Ramos (cell line): ENCODE results near the gene STBD1.
"Not testable (repeated sequence)": the region's sequence is repeated elsewhere in the genome, so short reads cannot be mapped to it uniquely, and the experiment has no call there.

ENCODE experiments used
- in situ Hi-C: fragments of 300-500 bp; cut with MboI; formaldehyde crosslinking; loops from one replicate; pipeline ENCODE4 v1.14.3; 2022; ENCODE audit warnings: low sequenced_read_pairs; ENCODE audit not compliant: unreplicated experiment

STBD1 gene

DNA sequence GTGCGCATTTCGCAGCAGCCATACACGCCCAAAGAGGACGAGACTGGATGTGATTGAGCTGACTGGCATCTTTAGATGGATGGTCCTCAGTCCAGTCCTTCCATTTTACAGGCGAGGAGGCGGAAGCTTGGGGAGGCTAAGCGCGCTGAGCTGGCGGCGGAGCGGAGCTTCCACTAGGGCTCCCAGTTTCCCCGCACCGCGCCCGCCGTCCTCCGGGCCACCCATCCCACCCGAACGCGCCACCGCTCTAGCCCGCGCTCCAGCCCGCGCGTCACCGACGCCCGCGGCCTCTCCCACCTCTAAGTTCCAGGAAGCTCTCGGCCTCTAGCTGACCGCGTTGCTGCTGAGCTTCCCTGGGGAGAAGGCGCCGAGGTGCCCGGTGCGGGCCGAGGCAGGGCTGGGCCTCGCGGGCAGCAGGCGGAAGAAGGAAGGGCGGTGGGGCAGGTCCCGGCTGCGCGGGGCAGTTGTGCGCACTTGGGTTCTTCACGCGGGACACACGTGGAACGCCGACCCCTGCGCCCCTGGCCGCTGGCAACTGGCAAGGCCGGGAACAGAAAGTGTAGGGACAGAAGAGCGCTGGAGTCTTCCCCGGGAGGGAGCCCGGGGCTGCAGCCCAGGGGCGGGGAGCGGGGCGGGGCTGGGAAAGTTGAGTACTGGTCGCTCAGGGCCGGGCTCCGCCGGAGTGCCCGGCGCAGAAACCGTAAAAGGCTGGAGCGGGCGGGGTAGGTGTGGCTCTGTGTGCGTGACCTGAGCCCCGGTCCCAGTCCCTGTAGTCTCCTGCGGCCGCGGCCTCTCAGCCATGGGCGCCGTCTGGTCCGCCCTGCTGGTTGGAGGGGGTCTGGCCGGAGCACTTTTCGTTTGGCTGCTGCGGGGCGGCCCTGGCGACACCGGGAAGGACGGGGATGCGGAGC, at the start of gene STBD1:
Gene STBD1 (plus strand): TSS at position 763 of the 911 bp plus-strand sequence. CDS start 37 bp downstream, at position 800.
- in situ Hi-C loops, result no loop called here

DNA sequence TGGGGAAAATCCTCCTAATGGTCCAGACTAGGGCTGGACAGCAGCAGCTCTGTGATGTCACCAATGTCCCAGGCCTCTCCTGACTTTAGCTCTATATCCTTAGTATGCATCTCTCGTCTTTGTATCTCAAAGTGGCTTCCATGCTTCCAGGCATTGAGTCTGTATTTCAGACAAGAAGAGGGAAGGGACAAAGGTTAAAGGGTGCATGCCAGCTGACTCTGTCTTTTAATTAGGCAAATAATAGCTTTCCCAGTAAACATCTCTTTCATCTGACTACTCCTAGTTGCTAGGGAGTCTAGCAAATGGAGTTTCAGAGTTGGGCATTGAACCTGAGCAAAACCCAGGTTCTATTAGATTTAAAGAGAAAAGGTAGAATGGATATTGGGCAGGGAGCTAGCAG, 49.6 kb upstream of the STBD1 start:
- in situ Hi-C loops, result no loop called here

DNA sequence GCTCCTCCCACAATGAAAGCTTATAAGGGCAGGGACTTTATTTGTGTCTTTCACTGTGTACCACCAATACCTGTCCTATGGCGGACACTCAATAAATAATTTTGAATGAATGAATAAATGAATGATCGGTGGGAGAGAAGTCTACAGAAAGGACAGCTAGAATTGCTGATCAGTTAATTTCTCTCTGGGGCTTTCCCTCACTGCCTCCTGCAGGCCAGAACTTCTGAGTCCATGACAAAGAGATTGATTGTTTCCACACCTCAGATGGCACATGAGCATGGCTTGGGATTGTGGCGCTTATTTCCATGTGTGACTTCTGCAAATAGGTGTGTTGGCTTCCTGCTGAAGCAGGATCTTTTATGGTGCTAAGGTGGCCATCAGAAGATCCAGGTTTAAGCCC, 48.7 kb upstream of the STBD1 start:
- in situ Hi-C loops, result no loop called here

DNA sequence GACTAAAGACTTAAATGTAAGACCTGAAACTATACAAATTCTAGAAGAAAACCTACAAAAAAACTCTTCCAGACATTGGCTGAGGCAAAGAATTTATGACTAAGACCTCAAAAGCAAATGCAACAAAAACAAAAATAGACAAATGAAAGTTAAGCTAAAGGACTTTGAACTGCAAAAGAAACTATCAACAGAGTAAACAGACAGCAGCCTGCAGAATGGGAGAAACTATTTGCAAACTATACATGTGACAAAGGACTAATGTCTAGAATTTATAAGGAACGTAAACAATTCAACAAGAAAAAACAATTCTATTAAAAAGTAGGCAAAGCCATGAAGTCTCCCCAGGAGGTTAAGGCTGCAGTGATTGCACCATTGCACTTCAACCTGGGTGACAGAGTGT, 46.0 kb upstream of the STBD1 start:
- in situ Hi-C loops, result no loop called here

DNA sequence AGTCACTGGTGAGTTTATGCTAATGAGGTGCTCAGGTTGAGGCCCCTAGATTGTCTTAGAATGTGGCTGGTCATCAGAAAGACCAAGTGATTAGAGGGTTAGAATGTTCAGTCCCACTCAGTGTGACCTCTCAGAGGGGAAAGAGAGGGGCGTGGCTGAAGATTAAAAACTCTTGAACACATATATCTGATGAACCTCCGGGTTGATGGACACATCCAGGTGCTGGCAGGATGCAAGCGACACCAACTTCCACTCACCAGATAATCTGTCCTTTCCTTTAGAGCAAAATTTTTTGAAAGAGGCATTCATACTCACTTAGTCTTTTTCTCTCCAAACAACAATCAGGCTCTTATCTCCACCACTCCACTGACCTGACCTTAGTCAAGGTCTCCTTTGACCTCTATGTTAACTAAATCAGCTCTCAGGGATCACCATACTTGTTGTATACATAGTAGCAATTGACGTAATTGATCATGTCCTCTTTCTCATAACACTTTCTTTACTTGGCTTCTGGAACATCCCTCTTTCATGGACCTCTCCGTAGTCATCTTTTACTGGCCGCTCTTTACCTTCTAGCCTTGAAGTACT, 40.8 kb upstream of the STBD1 start:
- in situ Hi-C loops, result no loop called here

DNA sequence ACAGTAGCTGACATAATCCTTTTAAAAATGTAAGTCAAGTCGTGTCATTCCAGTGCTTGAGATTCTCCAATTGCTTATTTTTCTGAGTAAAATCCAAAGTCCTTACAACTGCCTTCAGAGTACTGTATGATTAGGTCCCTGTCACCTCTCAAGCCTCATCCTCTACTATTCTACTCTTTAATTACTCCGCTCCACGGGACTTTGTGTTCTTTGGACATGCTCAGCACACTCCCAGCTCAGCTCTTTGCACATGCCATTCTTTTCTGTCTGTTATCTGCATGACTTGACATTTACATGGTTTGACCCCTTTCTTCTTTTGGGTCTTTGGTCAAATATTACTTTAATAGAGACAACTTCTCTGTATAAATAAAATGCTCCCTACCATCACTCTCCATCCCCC, 39.9 kb upstream of the STBD1 start:
- in situ Hi-C loops, result no loop called here

DNA sequence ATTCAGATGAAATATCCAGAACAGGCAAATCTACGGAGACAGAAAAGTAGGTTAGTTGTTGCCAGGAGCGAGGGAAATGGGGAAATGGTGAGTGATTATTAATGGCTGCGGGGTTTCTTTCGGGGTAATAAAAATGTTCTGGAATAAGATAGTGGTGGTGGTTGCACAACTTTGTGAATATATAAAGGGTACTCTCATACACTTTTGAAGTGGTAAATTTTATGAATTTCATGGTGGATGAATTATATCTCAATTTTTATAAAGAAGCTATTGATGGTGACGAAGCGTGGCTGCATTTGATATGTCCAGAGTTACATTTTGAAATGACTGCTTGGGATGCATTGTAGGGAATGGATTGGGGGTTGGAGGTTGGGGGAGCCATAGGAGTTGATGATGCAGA, 38.7 kb upstream of the STBD1 start:
- in situ Hi-C loops, result no loop called here

DNA sequence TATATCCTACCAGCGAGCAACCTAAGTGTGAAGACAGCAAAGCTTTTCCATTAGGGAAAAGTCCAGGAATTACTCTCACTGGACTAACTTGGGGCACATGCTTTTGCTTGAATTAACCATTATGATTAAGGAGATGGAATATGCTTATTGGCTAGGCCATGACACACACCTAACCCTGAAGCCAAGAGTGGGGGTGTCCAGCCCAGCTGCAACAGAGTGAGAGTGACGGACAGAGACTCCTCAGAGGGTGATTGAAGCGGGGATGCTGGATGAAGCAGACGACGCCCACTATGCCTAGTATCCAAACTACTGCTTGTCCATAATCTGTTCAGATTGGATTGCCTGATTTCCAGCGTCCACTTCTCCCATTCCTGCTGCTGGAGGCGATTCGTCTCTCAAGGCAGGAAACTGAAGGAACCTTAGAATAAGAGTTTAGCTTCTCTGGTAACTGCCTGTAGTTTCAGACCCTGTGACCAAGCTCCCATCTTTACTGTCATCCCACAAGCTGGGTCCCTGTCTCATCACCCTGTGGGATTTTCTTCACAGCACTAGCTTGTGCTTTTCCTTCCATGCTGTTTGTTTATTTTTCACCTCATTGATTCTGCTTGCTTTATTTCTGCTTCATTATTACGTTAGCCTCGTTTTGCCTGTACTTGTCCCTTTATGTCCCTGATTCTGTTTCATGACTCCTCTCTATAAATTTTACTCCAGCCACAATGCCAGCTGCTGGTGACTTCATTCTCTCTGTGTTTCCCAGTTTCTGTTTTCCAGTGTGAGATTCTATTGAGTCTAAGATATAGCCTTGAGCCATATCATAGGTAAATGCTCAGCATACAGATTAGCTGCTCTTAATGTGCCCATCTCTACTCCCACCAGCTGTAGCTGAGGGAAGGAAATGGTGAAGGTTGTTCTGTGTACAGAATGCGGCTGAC, 36.0 kb upstream of the STBD1 start:
- in situ Hi-C loops, result no loop called here

DNA sequence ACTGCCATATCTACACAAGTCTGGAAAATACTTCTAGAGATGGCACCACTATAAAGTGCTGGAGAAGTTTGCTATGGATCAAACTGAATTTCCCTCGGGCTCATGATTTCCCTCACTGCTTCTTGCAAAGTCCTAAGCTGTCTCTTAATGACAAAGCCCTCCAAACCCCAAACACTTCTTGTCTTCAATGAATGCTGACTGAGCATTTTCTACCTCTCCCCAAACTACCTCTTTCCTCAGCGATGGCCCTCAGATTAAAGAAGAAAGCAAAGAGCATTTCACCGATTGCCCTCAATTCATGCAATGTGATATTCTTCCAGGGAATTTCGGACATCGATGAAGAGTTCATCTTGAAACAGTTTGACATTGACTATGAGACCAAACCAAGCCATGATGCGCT, 35.3 kb upstream of the STBD1 start:
- in situ Hi-C loops, result no loop called here

DNA sequence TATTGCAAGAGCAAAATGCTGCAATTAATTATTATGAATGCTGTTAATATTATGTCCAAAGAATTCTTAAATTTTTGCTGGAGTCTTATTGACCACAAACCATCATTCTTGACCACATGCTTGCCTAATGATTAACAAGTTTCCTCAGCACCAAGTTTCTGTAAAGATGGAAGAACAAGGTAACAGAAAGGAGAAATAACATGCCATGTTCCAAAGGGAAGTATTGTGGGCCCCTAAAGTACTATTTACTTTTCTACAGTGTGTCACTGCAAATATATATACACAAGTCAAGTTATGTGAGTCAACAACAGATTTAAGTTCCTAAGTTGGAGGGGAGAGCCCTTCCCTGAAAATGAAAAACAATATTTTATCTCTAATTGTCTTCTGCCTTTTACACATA, 34.5 kb upstream of the STBD1 start:
- in situ Hi-C loops, result no loop called here

DNA sequence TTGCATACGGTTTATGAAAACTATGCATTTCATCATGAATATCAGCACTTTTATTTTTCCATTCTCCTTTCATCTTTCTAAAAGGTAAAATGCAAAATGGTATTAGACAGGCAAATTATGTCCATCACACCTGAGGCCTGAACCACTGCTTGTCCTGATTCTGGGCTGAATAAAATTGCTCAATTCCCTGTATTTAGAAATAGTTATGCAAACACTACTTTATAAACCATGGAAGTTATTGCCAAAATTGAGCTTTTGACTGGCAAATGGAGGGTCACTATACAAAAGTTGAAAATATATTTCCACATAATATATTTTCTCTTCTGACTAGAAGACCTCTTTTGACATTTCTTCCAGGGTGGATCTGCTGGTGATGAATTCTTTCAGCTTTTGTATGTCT, 34.0 kb upstream of the STBD1 start:
- in situ Hi-C loops, result no loop called here

DNA sequence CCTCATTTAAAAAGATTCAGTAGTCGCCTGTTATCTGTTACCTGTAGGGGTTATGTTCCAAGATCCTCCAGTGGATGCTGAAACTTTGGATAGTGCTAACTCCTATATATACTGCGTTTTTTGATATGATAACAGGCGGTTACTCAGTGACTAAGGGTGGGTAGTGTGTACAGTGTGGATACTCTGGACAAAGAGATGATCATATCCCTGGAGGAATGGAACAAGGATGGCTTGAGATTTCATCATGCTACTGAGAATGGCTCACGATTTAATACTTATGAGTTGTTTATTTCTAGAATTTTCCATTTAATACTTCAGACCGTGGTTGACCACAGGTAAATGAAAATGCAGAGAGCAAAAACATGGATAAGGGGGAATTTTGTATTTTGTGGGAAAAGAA, 33.5 kb upstream of the STBD1 start:
- in situ Hi-C loops, result no loop called here

DNA sequence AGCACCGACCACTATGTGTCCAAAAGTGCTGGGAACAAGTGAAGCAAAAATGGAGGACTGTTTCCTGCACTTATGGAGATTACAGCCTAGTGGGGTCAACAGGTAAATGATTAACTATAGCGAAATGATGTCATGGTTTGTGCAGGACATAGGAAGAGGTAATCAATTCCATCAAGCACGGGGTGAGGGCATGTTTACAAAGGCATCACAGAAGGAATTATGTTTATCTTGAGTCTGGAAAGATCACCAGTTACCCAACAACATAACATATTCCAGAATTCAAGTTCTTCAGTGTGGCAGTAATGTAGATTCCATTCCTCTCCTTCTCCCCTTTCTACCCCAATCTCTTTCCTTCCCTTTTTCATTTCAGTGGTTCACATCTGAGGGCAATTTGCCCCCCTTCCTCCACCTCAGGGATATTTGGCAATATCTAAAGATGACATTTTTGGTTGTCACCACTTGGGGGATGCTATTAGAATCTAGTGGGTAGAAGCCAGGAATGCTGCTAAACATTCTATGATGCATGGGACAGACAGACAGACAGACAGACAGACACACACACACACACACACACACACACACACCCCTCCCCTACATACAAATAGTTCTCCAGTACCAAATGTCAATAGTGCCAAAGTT, 30.9 kb upstream of the STBD1 start:
- in situ Hi-C loops, result no loop called here

DNA sequence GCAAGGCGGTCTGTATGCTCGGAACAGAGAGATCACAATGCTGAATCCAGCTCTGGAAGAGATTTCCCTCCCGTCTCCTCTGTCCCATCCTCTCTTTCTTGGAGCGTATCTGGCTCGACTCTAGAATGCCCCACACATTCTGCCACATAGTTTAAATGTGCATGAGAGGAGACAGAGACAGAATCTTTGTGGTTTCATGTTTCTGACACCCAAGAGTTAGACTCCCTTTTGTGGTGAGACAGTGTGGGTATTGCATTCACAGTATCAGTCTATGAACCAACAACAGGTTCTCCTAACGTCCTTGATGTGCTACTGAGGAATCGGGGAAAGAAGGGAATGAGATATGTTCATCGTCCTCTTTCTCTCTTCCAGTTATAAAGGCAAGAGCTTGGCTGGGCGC, 29.7 kb upstream of the STBD1 start:
- in situ Hi-C loops, result no loop called here

DNA sequence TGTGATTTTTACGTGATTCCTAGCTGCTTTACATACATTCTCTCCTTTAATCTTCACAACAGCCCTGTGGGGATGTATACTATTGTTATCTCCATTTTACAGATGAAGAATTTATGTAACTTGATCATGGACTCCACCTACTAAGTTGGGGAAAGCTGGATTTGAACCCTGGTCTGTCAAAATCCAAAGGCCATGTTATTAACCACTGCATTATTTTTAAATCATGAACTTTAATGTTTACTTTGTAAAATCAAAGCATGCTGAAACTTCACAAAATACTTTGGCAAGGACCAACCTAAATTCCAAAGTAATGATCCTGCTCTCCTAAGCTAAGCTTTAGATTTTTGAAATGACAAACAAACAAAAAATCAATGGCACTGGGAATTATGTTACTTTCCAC, 28.9 kb upstream of the STBD1 start:
- in situ Hi-C loops, result no loop called here

DNA sequence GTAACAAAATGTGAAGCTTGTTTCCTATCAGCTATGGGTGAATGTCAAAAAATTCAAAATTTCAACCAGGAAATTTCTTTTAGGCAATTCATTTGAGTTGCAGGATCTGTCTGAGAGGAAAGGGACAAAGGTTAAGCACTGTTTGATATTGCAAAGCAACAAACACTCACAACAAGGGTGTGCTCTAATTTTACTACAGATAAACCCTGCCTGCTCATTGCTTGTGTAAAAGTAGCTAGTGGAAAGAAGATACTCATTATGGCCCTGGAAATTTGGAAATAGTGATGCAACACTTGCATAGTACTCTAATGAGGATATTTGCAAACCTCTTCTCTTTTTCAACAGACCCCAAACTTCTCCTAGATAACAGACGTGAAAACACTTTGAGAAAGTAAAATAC, 27.9 kb upstream of the STBD1 start:
- in situ Hi-C loops, result no loop called here

DNA sequence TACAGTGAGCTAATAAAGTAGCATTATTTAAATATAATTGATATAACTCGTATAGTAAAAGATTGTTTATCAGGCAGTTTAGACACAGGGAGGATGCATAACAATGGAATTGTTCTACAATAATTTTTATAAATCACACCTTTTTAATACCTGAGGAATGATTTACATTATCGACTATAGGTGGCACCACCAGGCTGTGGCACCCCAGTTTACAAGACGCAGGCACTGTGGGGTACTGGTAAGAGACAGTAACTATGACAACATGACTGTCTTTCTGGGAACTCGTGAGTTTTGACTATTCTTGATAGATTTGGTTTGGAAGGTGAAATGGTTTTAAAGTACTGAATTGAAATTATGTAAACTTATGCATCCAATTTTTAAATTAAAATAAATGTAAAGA, 27.1 kb upstream of the STBD1 start:
- in situ Hi-C loops, result no loop called here

DNA sequence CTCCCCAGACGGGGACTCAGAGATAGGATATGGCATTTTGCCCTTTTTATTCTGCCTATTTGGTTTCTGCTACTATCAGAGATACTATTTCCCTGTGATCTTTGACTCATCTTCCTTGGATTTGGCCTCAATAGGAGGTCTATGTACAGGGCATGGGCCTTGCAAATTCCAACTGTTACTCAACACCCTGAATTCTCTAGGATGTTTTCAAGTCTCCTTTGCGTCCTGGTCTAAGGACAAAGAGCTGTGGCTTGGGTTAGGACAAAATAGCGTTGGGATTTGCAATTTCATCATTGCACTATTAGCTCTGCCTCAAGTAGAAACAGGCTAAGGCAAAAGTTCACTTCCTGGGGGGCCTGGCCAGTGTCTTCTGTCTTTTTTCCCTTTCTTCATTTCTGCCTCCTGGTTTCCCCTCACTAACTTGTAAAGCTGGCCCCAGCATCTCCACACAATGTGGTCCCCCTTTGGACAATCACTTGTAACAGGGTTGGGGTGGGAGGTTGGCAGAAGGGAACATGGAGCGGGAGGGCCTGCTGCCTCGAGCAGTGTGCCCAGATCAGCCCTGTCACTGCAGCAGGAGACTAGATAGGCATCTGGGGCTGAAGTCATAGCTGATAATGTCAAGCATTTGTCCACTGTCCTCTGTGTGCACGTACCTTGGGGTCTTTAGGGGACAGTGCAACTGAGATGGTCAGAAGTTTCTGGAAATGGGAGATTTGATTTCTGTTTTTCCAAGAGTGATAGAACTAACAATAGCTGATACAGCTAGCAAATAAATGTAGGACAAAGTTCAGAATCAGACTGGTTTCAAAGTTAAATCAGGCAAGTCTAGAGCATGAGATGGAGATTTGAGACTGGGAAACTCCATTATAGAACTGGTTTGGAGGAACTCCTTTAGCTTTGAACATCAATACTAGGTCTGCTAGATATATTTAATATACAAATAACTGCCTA, 25.8 kb upstream of the STBD1 start:
- in situ Hi-C loops, result no loop called here

DNA sequence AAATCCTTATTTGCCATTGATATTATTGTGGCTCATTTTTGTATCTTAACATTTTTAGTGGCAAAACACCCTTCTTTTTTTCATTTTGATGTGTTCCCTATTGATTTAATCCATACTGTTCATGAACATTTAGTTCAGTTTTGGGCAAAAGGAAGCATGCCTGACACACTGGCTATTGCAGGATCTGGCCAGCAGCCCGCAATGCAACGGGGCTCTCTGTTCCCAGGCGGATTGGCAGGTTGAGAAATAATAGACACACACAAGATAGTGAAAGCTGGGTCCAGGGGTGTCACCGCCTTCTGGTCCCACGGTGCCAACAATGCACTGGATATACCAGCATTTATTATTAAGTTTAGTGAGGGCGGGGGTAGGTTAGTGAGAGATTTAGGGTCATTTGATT, 24.9 kb upstream of the STBD1 start:
- in situ Hi-C loops, result not testable (repeated sequence)
